ENCODE data around the gene DSTN. TPM values are rescaled to one million over a fixed set of nuclear protein-coding genes. Genes with fewer than 3 reads are reported as not detected.

The DSTN gene
- total and polyA plus RNA-seq, 2 donors: 60.7 to 310 TPM

GRCh38 chr20:17638835-17639407 is 69.0 kb downstream of the DSTN start:
- Histone ChIP-seq H3K36me3 (ENCODE audit: control insufficient read depth in 2 of 2, insufficient read depth in 2 of 2, low read length in 1 of 2) (peaks cover 17 to 41% of the 10 kb centered on the region in 2 donors), H3K27ac (ENCODE audit: low read depth in 1 of 2, low read length in 1 of 2) (no peak overlapping the region), H3K4me1 (ENCODE audit: control insufficient read depth in 2 of 2, insufficient read depth in 2 of 2, low read length in 2 of 2) (peaks cover 6 to 32% of the 10 kb centered on the region in 2 donors), H3K9me3 (ENCODE audit: control insufficient read depth in 2 of 2, insufficient read depth in 1 of 2, low read length in 1 of 2) (no peaks in the 10 kb centered on the region), H3K4me3 (ENCODE audit: low read length in 2 of 2) (no peak overlapping the region), H3K27me3 (ENCODE audit: control insufficient read depth in 2 of 2, insufficient read depth in 1 of 2, low read length in 1 of 2) (no peaks in the 10 kb centered on the region)
- WGBS: 99% methylated on average over 6 of the region's 6 CpGs
- DNase-seq (ENCODE audit: low read depth in 6 of 9, low spot score in 9 of 9): no peak

GRCh38 chr20:17640146-17640874 is 70.4 kb downstream of the DSTN start:
- Histone ChIP-seq H3K9me3 (ENCODE audit: control insufficient read depth in 2 of 2, insufficient read depth in 1 of 2, low read length in 1 of 2) (no peaks in the 10 kb centered on the region), H3K27ac (ENCODE audit: low read depth in 1 of 2, low read length in 1 of 2) (no peak overlapping the region), H3K27me3 (ENCODE audit: control insufficient read depth in 2 of 2, insufficient read depth in 1 of 2, low read length in 1 of 2) (no peaks in the 10 kb centered on the region), H3K36me3 (ENCODE audit: control insufficient read depth in 2 of 2, insufficient read depth in 2 of 2, low read length in 1 of 2) (peaks cover 11 to 40% of the 10 kb centered on the region in 2 donors), H3K4me1 (ENCODE audit: control insufficient read depth in 2 of 2, insufficient read depth in 2 of 2, low read length in 2 of 2) (peaks cover 4 to 24% of the 10 kb centered on the region in 2 donors), H3K4me3 (ENCODE audit: low read length in 2 of 2) (no peak overlapping the region)
- no peak for DNase-seq (ENCODE audit: low read depth in 6 of 9, low spot score in 9 of 9)
- 97% methylated on average over 12 of the region's 12 CpGs for WGBS

- Histone ChIP-seq H3K9me3 (ENCODE audit: control insufficient read depth in 2 of 2, insufficient read depth in 1 of 2, low read length in 1 of 2) (no peaks in the 10 kb centered on the region), H3K36me3 (ENCODE audit: control insufficient read depth in 2 of 2, insufficient read depth in 2 of 2, low read length in 1 of 2) (peaks cover 11 to 36% of the 10 kb centered on the region in 2 donors), H3K4me1 (ENCODE audit: control insufficient read depth in 2 of 2, insufficient read depth in 2 of 2, low read length in 2 of 2) (peaks cover 1 to 18% of the 10 kb centered on the region in 2 donors), H3K27me3 (ENCODE audit: control insufficient read depth in 2 of 2, insufficient read depth in 1 of 2, low read length in 1 of 2) (no peaks in the 10 kb centered on the region), H3K27ac (ENCODE audit: low read depth in 1 of 2, low read length in 1 of 2) (no peak overlapping the region), H3K4me3 (ENCODE audit: low read length in 2 of 2) (no peak overlapping the region)
- DNase-seq (ENCODE audit: low read depth in 6 of 9, low spot score in 9 of 9): no peak
- WGBS: 98% methylated on average over 14 of the region's 14 CpGs
These were observed 71.1 kb downstream of the DSTN start for GRCh38 chr20:17640875-17641378.

GRCh38 chr20:17641520-17641964 is 71.7 kb downstream of the DSTN start:
- DNase-seq (ENCODE audit: low read depth in 6 of 9, low spot score in 9 of 9): no peak
- Histone ChIP-seq H3K36me3 (ENCODE audit: control insufficient read depth in 2 of 2, insufficient read depth in 2 of 2, low read length in 1 of 2) (peaks cover 11 to 30% of the 10 kb centered on the region in 2 donors), H3K27ac (ENCODE audit: low read depth in 1 of 2, low read length in 1 of 2) (no peak overlapping the region), H3K27me3 (ENCODE audit: control insufficient read depth in 2 of 2, insufficient read depth in 1 of 2, low read length in 1 of 2) (no peaks in the 10 kb centered on the region), H3K4me3 (ENCODE audit: low read length in 2 of 2) (no peak overlapping the region), H3K4me1 (ENCODE audit: control insufficient read depth in 2 of 2, insufficient read depth in 2 of 2, low read length in 2 of 2) (peaks cover 0 to 16% of the 10 kb centered on the region in 2 donors), H3K9me3 (ENCODE audit: control insufficient read depth in 2 of 2, insufficient read depth in 1 of 2, low read length in 1 of 2) (no peaks in the 10 kb centered on the region)
- 98% methylated on average over 18 of the region's 18 CpGs for WGBS

GRCh38 chr20:17641993-17642392 is 72.1 kb downstream of the DSTN start:
- 97% methylated on average over 11 of the region's 11 CpGs for WGBS
- Histone ChIP-seq H3K9me3 (ENCODE audit: control insufficient read depth in 2 of 2, insufficient read depth in 1 of 2, low read length in 1 of 2) (no peaks in the 10 kb centered on the region), H3K27me3 (ENCODE audit: control insufficient read depth in 2 of 2, insufficient read depth in 1 of 2, low read length in 1 of 2) (no peaks in the 10 kb centered on the region), H3K4me1 (ENCODE audit: control insufficient read depth in 2 of 2, insufficient read depth in 2 of 2, low read length in 2 of 2) (peaks cover 0 to 17% of the 10 kb centered on the region in 2 donors), H3K27ac (ENCODE audit: low read depth in 1 of 2, low read length in 1 of 2) (no peak overlapping the region), H3K4me3 (ENCODE audit: low read length in 2 of 2) (no peak overlapping the region), H3K36me3 (ENCODE audit: control insufficient read depth in 2 of 2, insufficient read depth in 2 of 2, low read length in 1 of 2) (peaks cover 11 to 26% of the 10 kb centered on the region in 2 donors)
- DNase-seq (ENCODE audit: low read depth in 6 of 9, low spot score in 9 of 9): no peak

- Histone ChIP-seq H3K27me3 (ENCODE audit: control insufficient read depth in 2 of 2, insufficient read depth in 1 of 2, low read length in 1 of 2) (no peaks in the 10 kb centered on the region), H3K9me3 (ENCODE audit: control insufficient read depth in 2 of 2, insufficient read depth in 1 of 2, low read length in 1 of 2) (no peaks in the 10 kb centered on the region), H3K4me3 (ENCODE audit: low read length in 2 of 2) (no peak overlapping the region), H3K36me3 (ENCODE audit: control insufficient read depth in 2 of 2, insufficient read depth in 2 of 2, low read length in 1 of 2) (peaks cover 11 to 21% of the 10 kb centered on the region in 2 donors), H3K4me1 (ENCODE audit: control insufficient read depth in 2 of 2, insufficient read depth in 2 of 2, low read length in 2 of 2) (peaks cover 0 to 23% of the 10 kb centered on the region in 2 donors), H3K27ac (ENCODE audit: low read depth in 1 of 2, low read length in 1 of 2) (no peak overlapping the region)
- 94% methylated on average over 19 of the region's 19 CpGs for WGBS
- DNase-seq (ENCODE audit: low read depth in 6 of 9, low spot score in 9 of 9): no peak
These were observed 72.8 kb downstream of the DSTN start for GRCh38 chr20:17642404-17643269.

GRCh38 chr20:17643531-17644188 is 73.8 kb downstream of the DSTN start:
- H3K27me3 ChIP-seq (ENCODE audit: control insufficient read depth in 2 of 2, insufficient read depth in 1 of 2, low read length in 1 of 2): no peaks in the 10 kb centered on the region
- H3K4me1 ChIP-seq (ENCODE audit: control insufficient read depth in 2 of 2, insufficient read depth in 2 of 2, low read length in 2 of 2): peaks cover under 1 to 31% of the 10 kb centered on the region in 2 donors
- H3K4me3 ChIP-seq (ENCODE audit: low read length in 2 of 2): no peak overlapping the region
- H3K9me3 ChIP-seq (ENCODE audit: control insufficient read depth in 2 of 2, insufficient read depth in 1 of 2, low read length in 1 of 2): no peaks in the 10 kb centered on the region
- peaks cover 11 to 17% of the 10 kb centered on the region in 2 donors for H3K36me3 ChIP-seq (ENCODE audit: control insufficient read depth in 2 of 2, insufficient read depth in 2 of 2, low read length in 1 of 2)
- WGBS: 95% methylated on average over 10 of the region's 10 CpGs
- DNase-seq (ENCODE audit: low read depth in 6 of 9, low spot score in 9 of 9): no peak
- no peak overlapping the region for H3K27ac ChIP-seq (ENCODE audit: low read depth in 1 of 2, low read length in 1 of 2)

- Histone ChIP-seq H3K9me3 (ENCODE audit: control insufficient read depth in 2 of 2, insufficient read depth in 1 of 2, low read length in 1 of 2) (no peaks in the 10 kb centered on the region), H3K36me3 (ENCODE audit: control insufficient read depth in 2 of 2, insufficient read depth in 2 of 2, low read length in 1 of 2) (peaks cover 11 to 14% of the 10 kb centered on the region in 2 donors), H3K4me1 (ENCODE audit: control insufficient read depth in 2 of 2, insufficient read depth in 2 of 2, low read length in 2 of 2) (peaks cover 7 to 39% of the 10 kb centered on the region in 2 donors), H3K27ac (ENCODE audit: low read depth in 1 of 2, low read length in 1 of 2) (no peak overlapping the region), H3K27me3 (ENCODE audit: control insufficient read depth in 2 of 2, insufficient read depth in 1 of 2, low read length in 1 of 2) (no peaks in the 10 kb centered on the region), H3K4me3 (ENCODE audit: low read length in 2 of 2) (no peak overlapping the region)
- DNase-seq (ENCODE audit: low read depth in 6 of 9, low spot score in 9 of 9): no peak
- WGBS: 94% methylated on average over 13 of the region's 13 CpGs
These were observed 74.6 kb downstream of the DSTN start for GRCh38 chr20:17644451-17644850.

All from thymus (tissue), 11 donors.